Measurements from ENCODE around the gene RIMS4. TPM values are rescaled to one million over a fixed set of nuclear protein-coding genes. Genes with fewer than 3 reads are reported as not detected.

Gene RIMS4
- total RNA-seq, 4 donors from 2014 or later, result 1.1 to 5.6 (median 1.9) TPM; not detected in 1

DNA sequence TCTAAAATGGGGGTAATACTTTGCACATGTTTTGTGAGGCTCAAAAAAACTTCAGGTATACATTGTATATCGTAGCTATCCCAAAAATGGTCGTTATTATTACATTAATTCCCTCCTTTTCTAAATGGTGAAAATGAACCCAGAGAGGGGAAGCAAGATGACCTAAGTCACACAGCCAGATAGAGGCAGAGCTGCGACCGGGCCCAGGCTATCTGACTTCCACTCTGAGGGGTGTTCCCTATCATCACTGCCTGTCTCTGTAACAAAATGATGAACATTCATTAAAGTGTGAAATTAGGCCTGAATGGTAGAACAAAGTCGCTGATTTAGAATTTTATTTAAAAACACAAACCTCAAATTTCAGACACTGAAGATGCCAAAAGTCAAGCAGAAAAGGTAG is 29.1 kb upstream of the RIMS4 start:
- TF ChIP-seq POLR2AphosphoS5 (IDR thresholded peaks at IDR 0.05) (no peak), CTCF (IDR thresholded peaks at IDR 0.05) (no peak), POLR2A (IDR thresholded peaks at IDR 0.05) (no peak), EP300 (IDR thresholded peaks at IDR 0.05; ENCODE audit: low read depth) (no peak)
- H3K9me3 ChIP-seq, result peaks cover 0 to 4% of the 10 kb centered on the region in 2 donors
- in situ Hi-C loops (cut with MboI; ENCODE audit: low pct_ligation_motif_present in 1 of 4, low pct_unique_long_range_greater_than_20kb in 1 of 4, low sequenced_read_pairs in 3 of 4), result no loop called here
- H3K4me1 ChIP-seq, result peaks cover 0 to 5% (median 0%) of the 10 kb centered on the region in 4 donors
- intact Hi-C loops (cut with DNase I; ENCODE audit: low total_unique reads), result no loop called here
- WGBS, 2 donors (ENCODE audit: low coverage in 1 of 2), result 82 to 91% methylated on average over 1 to 5 of the region's 5 CpGs
- DNase-seq, result no peak
- no peak overlapping the region for H3K4me3 ChIP-seq
- no peak overlapping the region for H3K27ac ChIP-seq
- H3K27me3 ChIP-seq, result peaks cover 4% of the 10 kb centered on the region
- no peaks in the 10 kb centered on the region for H3K36me3 ChIP-seq

GRCh38 chr20:44838521-44838920 is 28.2 kb upstream of the RIMS4 start:
- Histone ChIP-seq H3K36me3 (no peaks in the 10 kb centered on the region), H3K27me3 (peaks cover 4% of the 10 kb centered on the region), H3K4me1 (peaks cover 0 to 6% (median 0%) of the 10 kb centered on the region in 4 donors), H3K4me3 (no peak overlapping the region), H3K27ac (no peak overlapping the region), H3K9me3 (peaks cover 0 to 4% of the 10 kb centered on the region in 2 donors)
- TF ChIP-seq POLR2AphosphoS5 (IDR thresholded peaks at IDR 0.05), result no peak
- TF ChIP-seq POLR2A (IDR thresholded peaks at IDR 0.05), result no peak
- no peak for TF ChIP-seq EP300 (IDR thresholded peaks at IDR 0.05; ENCODE audit: low read depth)
- no peak for TF ChIP-seq CTCF (IDR thresholded peaks at IDR 0.05)
- no peak for DNase-seq
- in situ Hi-C loops (cut with MboI; ENCODE audit: low pct_ligation_motif_present in 1 of 4, low pct_unique_long_range_greater_than_20kb in 1 of 4, low sequenced_read_pairs in 3 of 4), result no loop called here
- intact Hi-C loops (cut with DNase I; ENCODE audit: low total_unique reads), result no loop called here
- WGBS, 2 donors (ENCODE audit: low coverage in 1 of 2), result 71 to 92% methylated on average over 1 of the region's 1 CpG

- H3K9me3 ChIP-seq, result peaks cover 0 to 4% of the 10 kb centered on the region in 2 donors
- peaks cover 0 to 6% (median 0%) of the 10 kb centered on the region in 4 donors for H3K4me1 ChIP-seq
- in situ Hi-C loops (cut with MboI; ENCODE audit: low pct_ligation_motif_present in 1 of 4, low pct_unique_long_range_greater_than_20kb in 1 of 4, low sequenced_read_pairs in 3 of 4) (no loop called here), intact Hi-C loops (cut with DNase I; ENCODE audit: low total_unique reads) (no loop called here)
- H3K4me3 ChIP-seq, result no peak overlapping the region
- peaks cover 4% of the 10 kb centered on the region for H3K27me3 ChIP-seq
- no peak for DNase-seq
- TF ChIP-seq POLR2A (IDR thresholded peaks at IDR 0.05), result no peak
- no peak for TF ChIP-seq POLR2AphosphoS5 (IDR thresholded peaks at IDR 0.05)
- H3K36me3 ChIP-seq, result no peaks in the 10 kb centered on the region
- H3K27ac ChIP-seq, result no peak overlapping the region
- 54% methylated on average over 3 of the region's 3 CpGs; no CpG with 5 or more reads in 1 of the 2 donors for WGBS, 2 donors (ENCODE audit: low coverage in 1 of 2)
Measured at GRCh38 chr20:44837946-44838345, 27.6 kb upstream of the RIMS4 start.

- no peak for DNase-seq
- H3K4me3 ChIP-seq, result no peak overlapping the region
- in situ Hi-C loops (cut with MboI; ENCODE audit: low pct_ligation_motif_present in 1 of 4, low pct_unique_long_range_greater_than_20kb in 1 of 4, low sequenced_read_pairs in 3 of 4) (no loop called here), intact Hi-C loops (cut with DNase I; ENCODE audit: low total_unique reads) (no loop called here)
- WGBS, 2 donors (ENCODE audit: low coverage in 1 of 2), result 80 to 88% methylated on average over 2 to 12 of the region's 12 CpGs
- H3K36me3 ChIP-seq, result no peaks in the 10 kb centered on the region
- H3K4me1 ChIP-seq, result peaks cover 0 to 6% (median 0%) of the 10 kb centered on the region in 4 donors
- no peak for TF ChIP-seq POLR2AphosphoS5 (IDR thresholded peaks at IDR 0.05)
- TF ChIP-seq EP300 (IDR thresholded peaks at IDR 0.05; ENCODE audit: low read depth), result no peak
- no peak for TF ChIP-seq CTCF (IDR thresholded peaks at IDR 0.05)
- no peak for TF ChIP-seq POLR2A (IDR thresholded peaks at IDR 0.05)
- peaks cover 4% of the 10 kb centered on the region for H3K27me3 ChIP-seq
- H3K9me3 ChIP-seq, result peaks cover 0 to 4% of the 10 kb centered on the region in 2 donors
- no peak overlapping the region for H3K27ac ChIP-seq
Measured at GRCh38 chr20:44836601-44837120, 26.3 kb upstream of the RIMS4 start.
